IMR-90 (cell line): Measurements from ENCODE around the gene UPK2. TPM values are rescaled to one million over a fixed set of nuclear protein-coding genes. Genes with fewer than 3 reads are reported as not detected.

Experiments
- ATAC-seq: fragments of 200-7000 bp; cut with Tn5 transposase; 2 replicates; pipeline ENCODE4 v1.9.1; 2020; ENCODE audit warnings: low read depth, mild to moderate bottlenecking, moderate library complexity
- BruUV-seq: library from RNA; stranded (reverse); fragments of 400-500 nt; replicated peaks from 2 replicates; lab custom pipeline; 2021; lab: Mats Ljungman, UMichigan
- CTCF ChIA-PET: fragments of 300-600 bp; formaldehyde crosslinking; extraction: SDS; loops from one replicate; lab custom pipeline; 2021; ENCODE audit warnings: antibody characterized with exemption; lab: Yijun Ruan, JAX
- POLR2A ChIA-PET: fragments of 300-600 bp; sonication (Branson Sonifier 250); formaldehyde crosslinking; loops from one replicate; lab custom pipeline; 2022; ENCODE audit warnings: antibody characterized with exemption; ENCODE audit not compliant: unreplicated experiment; lab: Charles Lee
- DNase-seq: peaks from one replicate; pipeline ENCODE4 v3.0.0; 2013
- H2AFZ ChIP-seq: replicated peaks from 2 replicates; pipeline ENCODE3; 2013; ENCODE audit warnings: low read length, mild to moderate bottlenecking; ENCODE audit not compliant: poor library complexity
- H2AK5ac ChIP-seq: 2 replicates; pipeline ENCODE4 v1.6.1; 2013; ENCODE audit warnings: low read depth, low read length, inconsistent platforms
- H2AK9ac ChIP-seq: replicated peaks from 2 replicates; pipeline ENCODE3; 2013; ENCODE audit warnings: mild to moderate bottlenecking, low read depth, low read length, moderate library complexity; ENCODE audit not compliant: poor library complexity
- H2BK120ac ChIP-seq: 2 replicates; pipeline ENCODE4 v1.6.1; 2013; ENCODE audit warnings: low read depth, low read length, inconsistent platforms
- H2BK15ac ChIP-seq: 3 replicates; pipeline ENCODE4 v1.6.1; 2013; ENCODE audit warnings: low read depth, low read length, inconsistent platforms
- H2BK20ac ChIP-seq: 2 replicates; pipeline ENCODE4 v1.6.1; 2013; ENCODE audit warnings: low read depth, mild to moderate bottlenecking, inconsistent platforms, low read length, moderate library complexity
- H2BK5ac ChIP-seq: 2 replicates; pipeline ENCODE4 v1.6.1; 2013; ENCODE audit warnings: mild to moderate bottlenecking, low read depth, low read length, inconsistent platforms; ENCODE audit not compliant: poor library complexity, severe bottlenecking
- H3K14ac ChIP-seq: replicated peaks from 2 replicates; pipeline ENCODE4 v1.6.1; 2013; ENCODE audit warnings: low read depth, low read length, inconsistent platforms
- H3K18ac ChIP-seq: 2 replicates; pipeline ENCODE4 v1.6.1; 2013; ENCODE audit warnings: low read depth, low read length, control low read depth
- H3K23ac ChIP-seq: 2 replicates; pipeline ENCODE4 v1.6.1; 2013; ENCODE audit warnings: low read depth, low read length, inconsistent platforms
- H3K27ac ChIP-seq: 2 replicates; pipeline ENCODE4 v1.5.1; 2013; ENCODE audit warnings: mild to moderate bottlenecking, control low read depth, low read length; ENCODE audit not compliant: insufficient read depth
- H3K27me3 ChIP-seq: 2 replicates; pipeline ENCODE4 v1.6.1; 2013; ENCODE audit warnings: low read length; ENCODE audit not compliant: control insufficient read depth, insufficient read depth
- H3K36me3 ChIP-seq: 2 replicates; pipeline ENCODE4 v1.6.1; 2013; ENCODE audit warnings: low read length, mixed read lengths; ENCODE audit not compliant: control insufficient read depth, insufficient read depth
- H3K4ac ChIP-seq: 2 replicates; pipeline ENCODE4 v1.6.1; 2013; ENCODE audit warnings: low read depth, low read length, inconsistent platforms
- H3K4me1 ChIP-seq: 2 replicates; pipeline ENCODE4 v1.6.1; 2013; ENCODE audit warnings: low read length, mixed read lengths; ENCODE audit not compliant: control insufficient read depth, insufficient read depth
- H3K4me2 ChIP-seq: 2 replicates; pipeline ENCODE4 v1.6.1; 2013; ENCODE audit warnings: low read depth, mild to moderate bottlenecking, control low read depth, low read length, moderate library complexity
- H3K4me3 ChIP-seq: 2 replicates; pipeline ENCODE4 v1.5.1; 2013; ENCODE audit warnings: low read depth, mild to moderate bottlenecking, control low read depth, low read length, moderate library complexity; ENCODE audit not compliant: insufficient read depth
- H3K56ac ChIP-seq: 2 replicates; pipeline ENCODE4 v1.6.1; 2013; ENCODE audit warnings: low read length, inconsistent platforms; ENCODE audit not compliant: insufficient read depth; ENCODE audit errors: extremely low read depth
- H3K79me1 ChIP-seq, 2 experiments: 2 replicates each; pipeline ENCODE4 v1.6.1; 2013; ENCODE audit warnings: low read length in 2 of 2, inconsistent platforms in 1 of 2, low read depth in 1 of 2
- H3K9ac ChIP-seq: 2 replicates; pipeline ENCODE4 v1.6.1; 2013; ENCODE audit warnings: low read depth, low read length, control low read depth
- H3K9me1 ChIP-seq: 2 replicates; pipeline ENCODE4 v1.6.1; 2013; ENCODE audit warnings: low read length, inconsistent platforms; ENCODE audit not compliant: insufficient read depth
- H3K9me3 ChIP-seq: 2 replicates; pipeline ENCODE4 v1.6.1; 2013; ENCODE audit warnings: low read length; ENCODE audit not compliant: control insufficient read depth, insufficient read depth
- H4K20me1 ChIP-seq: 2 replicates; pipeline ENCODE4 v1.6.1; 2013; ENCODE audit warnings: low read length, inconsistent platforms; ENCODE audit not compliant: insufficient read depth
- H4K5ac ChIP-seq: 2 replicates; pipeline ENCODE4 v1.6.1; 2013; ENCODE audit warnings: mild to moderate bottlenecking, low read depth, low read length, control low read depth
- H4K8ac ChIP-seq, 2 experiments: 2 replicates each; pipeline ENCODE4 v1.6.1; 2013; ENCODE audit warnings: low read depth in 2 of 2, low read length in 2 of 2, control low read depth in 1 of 2, inconsistent platforms in 1 of 2
- H4K91ac ChIP-seq: 2 replicates; pipeline ENCODE4 v1.6.1; 2013; ENCODE audit warnings: low read depth, low read length, inconsistent platforms; ENCODE audit not compliant: insufficient read depth
- FOS ChIP-seq: fragments of 150-350 bp; IDR thresholded peaks from 2 replicates; pipeline ENCODE4 v1.6.1; 2016; ENCODE audit warnings: low read depth, low read length
- MAFK ChIP-seq: IDR thresholded peaks from 2 replicates; pipeline ENCODE4 v1.6.1; 2012; ENCODE audit warnings: low read depth, low read length, improper control_type of control experiment
- MAZ ChIP-seq: IDR thresholded peaks from 2 replicates; pipeline ENCODE4 v1.6.1; 2012; ENCODE audit warnings: low read depth, mild to moderate bottlenecking, low read length, improper control_type of control experiment, moderate library complexity, borderline replicate concordance
- MXI1 ChIP-seq: IDR thresholded peaks from 2 replicates; pipeline ENCODE4 v1.6.1; 2012; ENCODE audit warnings: low read depth, mild to moderate bottlenecking, low read length, moderate library complexity, borderline replicate concordance
- NFE2L2 ChIP-seq: fragments of 150-350 bp; IDR thresholded peaks from 2 replicates; pipeline ENCODE4 v1.6.1; 2016; ENCODE audit warnings: low read depth, mild to moderate bottlenecking, low read length
- POLR2A ChIP-seq: IDR thresholded peaks from 2 replicates; pipeline ENCODE4 v1.6.1; 2012; ENCODE audit warnings: mild to moderate bottlenecking, low read depth, low read length
- RAD21 ChIP-seq: IDR thresholded peaks from 2 replicates; pipeline ENCODE4 v1.6.1; 2012; ENCODE audit warnings: low read length, improper control_type of control experiment
- SMC3 ChIP-seq: fragments of 150-350 bp; IDR thresholded peaks from 2 replicates; pipeline ENCODE4 v1.6.1; 2016; ENCODE audit warnings: low read depth, mild to moderate bottlenecking, antibody characterized with exemption, low read length, moderate library complexity
- WGBS, 2 experiments: methylation state at CpG; one replicate each; pipeline versions ENCODE4 v1.1.5 to v1.1.7; 2013; ENCODE audit warnings: missing lambda C conversion rate in 2 of 2; ENCODE audit not compliant: insufficient read length in 1 of 2; ENCODE audit errors: extremely low coverage in 2 of 2; 5-methylcytosine and 5-hydroxymethylcytosine counted together
- dilution Hi-C: fragments of 300-500 bp; cut with HindIII; formaldehyde crosslinking; loops from one replicate; pipeline ENCODE4 v1.14.3; 2018; ENCODE audit warnings: low sequenced_read_pairs; ENCODE audit not compliant: unreplicated experiment
- in situ Hi-C: fragments of 300-500 bp; cut with MboI; formaldehyde crosslinking; loops from 3 replicates; pipeline ENCODE4 v1.14.3; 2019; ENCODE audit warnings: low sequenced_read_pairs, inconsistent platforms, mixed read lengths
- intact Hi-C: fragments of 100-400 bp; cut with micrococcal nuclease; formaldehyde crosslinking; loops from 2 replicates; pipeline ENCODE4 v1.10.0; 2022
- polyA plus RNA-seq, 3 experiments: library from polyadenylated mRNA; depleted of rRNA; stranded (reverse); fragments of >200 nt; gene quantifications; 2 replicates each; pipeline ENCODE4 v1.2.3, GENCODE V29; 2012; ENCODE audit warnings: low replicate concordance in 1 of 3
- total RNA-seq: library from RNA; depleted of rRNA; stranded (reverse); fragments of >200 nt; gene quantifications from 2 replicates; pipeline ENCODE4 v1.2.3, GENCODE V29; 2012
- TF ChIP-seq, protein P1 (sequence below): fragments of 150-350 bp; IDR thresholded peaks from 2 replicates; pipeline ENCODE4 v1.6.1; 2017; ENCODE audit warnings: mild to moderate bottlenecking, antibody characterized with exemption, low read length, low read depth

Gene UPK2
- total and polyA plus RNA-seq, 2 of the 4 experiments (the other 2 are of a cell fraction) = 0.26 TPM; not detected in 1

DNA sequence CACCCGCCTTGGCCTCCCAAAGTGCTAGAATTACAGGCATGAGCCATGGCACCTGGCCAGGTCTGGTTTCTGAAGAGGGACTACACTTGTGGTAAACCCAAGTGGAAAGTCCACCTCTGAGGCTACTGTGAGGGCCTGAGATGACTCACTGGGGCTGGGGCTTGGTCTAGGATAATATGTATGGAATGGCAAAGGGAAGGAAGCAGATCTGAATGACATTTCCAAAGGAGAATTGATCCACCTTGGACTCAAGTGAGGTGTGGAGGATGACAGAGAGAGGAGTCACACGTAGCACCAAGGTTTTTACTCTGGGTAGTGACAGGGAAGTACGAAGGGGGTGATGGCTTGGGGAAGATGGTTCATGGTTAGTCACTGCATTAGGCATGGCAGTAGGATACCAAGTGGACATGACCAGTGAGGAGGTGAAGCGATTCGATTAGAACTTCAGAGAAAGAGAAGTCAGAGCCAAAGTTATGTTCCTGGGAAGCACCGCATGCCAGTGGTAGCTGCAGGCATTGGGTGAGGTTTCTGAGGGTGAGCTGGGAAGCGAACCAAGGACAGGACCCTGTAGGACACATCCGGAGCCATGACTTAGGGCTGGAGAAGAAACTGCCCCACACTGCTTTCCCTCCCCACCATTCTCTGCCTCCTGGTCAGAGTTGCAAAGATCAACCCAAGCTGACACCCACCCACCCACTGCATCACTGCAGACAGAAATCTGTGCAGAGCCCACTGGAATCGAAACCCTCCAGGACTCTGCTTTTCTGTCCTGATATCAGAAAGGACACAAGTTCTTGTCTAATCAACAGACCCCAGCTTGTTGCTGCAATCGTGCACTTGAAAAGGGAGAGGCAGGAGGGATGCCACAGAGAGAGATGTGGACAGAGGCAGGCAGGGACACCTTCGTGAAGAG is 17.4 kb upstream of the UPK2 start:
- ChIA-PET CTCF (interaction anchor here (0.6 kb wide), 1 partner anchor 346 kb away, joined by 3 read pairs; no protein-coding TSS in a partner anchor), POLR2A (no interaction called here)
- dilution Hi-C loops = no loop called here
- Histone ChIP-seq H3K27me3 (peaks cover 2% of the 10 kb centered on the region), H3K27ac (no peak overlapping the region), H3K36me3 (no peaks in the 10 kb centered on the region), H3K9me1 (peaks cover 7% of the 10 kb centered on the region), H3K23ac (no peak overlapping the region; the same call in 1 of the 2 replicates), H4K8ac (no peak overlapping the region), H3K14ac (peak overlapping the region; percentile 4; the same call in 1 of the 2 replicates), H2AK9ac (peak overlapping the region; percentile 48), H4K91ac (no peak overlapping the region), H3K18ac (no peak overlapping the region), H2BK5ac (no peak overlapping the region), H3K4me3 (no peak overlapping the region), H2BK120ac (no peak overlapping the region), H3K9ac (no peak overlapping the region), H3K4me1 (peaks cover 4% of the 10 kb centered on the region; the same call in 1 of the 2 replicates), H3K56ac (no peak overlapping the region), H2AFZ (peak overlapping the region; percentile 67), H2BK15ac (no peak overlapping the region), H2AK5ac (peak overlapping the region; percentile 21; the same call in 1 of the 2 replicates), H2BK20ac (no peak overlapping the region), H3K4ac (peak overlapping the region; percentile 46), H3K9me3 (no peaks in the 10 kb centered on the region), H4K5ac (no peak overlapping the region), H4K20me1 (peaks cover 4% of the 10 kb centered on the region; the same call in 1 of the 2 replicates), H3K4me2 (no peak overlapping the region), H3K79me1 (no peaks in the 10 kb centered on the region)
- 61% methylated on average over 6 of the region's 11 CpGs; no CpG with 5 or more reads in 1 of the 2 experiments for WGBS, 2 experiments
- intact Hi-C loops = no loop called here
- no TSS peak for BruUV-seq
- DNase-seq (peak; percentile 74), ATAC-seq (peak; percentile 50)
- in situ Hi-C loops = loop anchor here (5.0 kb wide), 1 partner anchor 36 kb away; no protein-coding TSS in a partner anchor
- TF ChIP-seq FOS (no peak), MXI1 (no peak), POLR2A (no peak), NFE2L2 (no peak), MAZ (no peak), RAD21 (no peak), MAFK (no peak), SMC3 (no peak)
- TF ChIP-seq, protein P1, sequence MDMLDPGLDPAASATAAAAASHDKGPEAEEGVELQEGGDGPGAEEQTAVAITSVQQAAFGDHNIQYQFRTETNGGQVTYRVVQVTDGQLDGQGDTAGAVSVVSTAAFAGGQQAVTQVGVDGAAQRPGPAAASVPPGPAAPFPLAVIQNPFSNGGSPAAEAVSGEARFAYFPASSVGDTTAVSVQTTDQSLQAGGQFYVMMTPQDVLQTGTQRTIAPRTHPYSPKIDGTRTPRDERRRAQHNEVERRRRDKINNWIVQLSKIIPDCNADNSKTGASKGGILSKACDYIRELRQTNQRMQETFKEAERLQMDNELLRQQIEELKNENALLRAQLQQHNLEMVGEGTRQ = no peak
